ENCODE measurements around the gene PSMA2.
"Not testable (repeated sequence)": the region's sequence is repeated elsewhere in the genome, so short reads cannot be mapped to it uniquely, and the experiment has no call there.

Gene PSMA2

GRCh38 chr7:42900842-42901241 lies 31.1 kb downstream of the PSMA2 start:
- DNase-seq: no peak

GRCh38 chr7:42893346-42894240 lies 38.4 kb downstream of the PSMA2 start:
- no peak for DNase-seq

- no peak for DNase-seq
Observed at GRCh38 chr7:42886893-42887505, 45.0 kb downstream of the PSMA2 start.

- no peak for DNase-seq
Observed at GRCh38 chr7:42886129-42886528, 45.8 kb downstream of the PSMA2 start.

- DNase-seq: not testable (repeated sequence)
Observed at GRCh38 chr7:42885183-42885582, 46.8 kb downstream of the PSMA2 start.

- peak; percentile 19 for DNase-seq
Observed at GRCh38 chr7:42883950-42884349, 48.0 kb downstream of the PSMA2 start.

- no peak for DNase-seq
Observed at GRCh38 chr7:42880392-42880791, 51.6 kb downstream of the PSMA2 start.

GRCh38 chr7:42878303-42878702 lies 53.7 kb downstream of the PSMA2 start:
- DNase-seq: no peak

GRCh38 chr7:42877862-42878261 lies 54.1 kb downstream of the PSMA2 start:
- no peak for DNase-seq

GRCh38 chr7:42876182-42877068 lies 55.5 kb downstream of the PSMA2 start:
- DNase-seq: peak; percentile 58

- DNase-seq: no peak
Observed at GRCh38 chr7:42869131-42870020, 62.6 kb downstream of the PSMA2 start.

- no peak for DNase-seq
Observed at GRCh38 chr7:42868480-42868879, 63.5 kb downstream of the PSMA2 start.

Measured in fibroblast of skin of right quadriceps (primary cell).